GM10266 (cell line): ENCODE data around the gene RASAL1.

ENCODE experiments used
- DNase-seq: peaks from one replicate; pipeline ENCODE4 v3.0.0; 2012; ENCODE audit errors: extremely low spot score
- TF ChIP-seq, protein P1 (sequence below): IDR thresholded peaks from 2 replicates; pipeline ENCODE4 v1.5.1; 2012; ENCODE audit warnings: mild to moderate bottlenecking, low read depth; ENCODE audit not compliant: control insufficient read depth, insufficient read depth; ENCODE audit errors: missing control alignments

Gene RASAL1

DNA sequence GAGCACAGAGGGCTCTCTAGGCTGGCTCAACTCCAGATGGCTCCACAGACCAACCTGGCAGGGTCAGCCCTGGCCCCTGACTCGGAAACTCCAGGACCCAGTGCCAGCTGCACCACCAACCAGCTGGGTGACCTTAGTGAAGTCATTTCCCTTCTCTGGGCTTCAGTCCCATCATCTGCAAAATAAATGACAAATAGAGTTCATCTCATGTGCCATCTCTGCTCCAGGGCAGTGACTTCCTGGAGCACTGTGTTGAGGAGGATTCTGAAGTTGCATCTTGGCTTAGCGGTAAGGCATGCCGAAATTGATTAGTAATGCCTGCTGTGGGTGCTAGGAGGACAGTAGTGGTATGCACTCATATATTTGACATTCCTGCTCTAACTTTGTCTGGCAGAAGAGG is 47.5 kb downstream of the RASAL1 start:
- TF ChIP-seq, protein P1, sequence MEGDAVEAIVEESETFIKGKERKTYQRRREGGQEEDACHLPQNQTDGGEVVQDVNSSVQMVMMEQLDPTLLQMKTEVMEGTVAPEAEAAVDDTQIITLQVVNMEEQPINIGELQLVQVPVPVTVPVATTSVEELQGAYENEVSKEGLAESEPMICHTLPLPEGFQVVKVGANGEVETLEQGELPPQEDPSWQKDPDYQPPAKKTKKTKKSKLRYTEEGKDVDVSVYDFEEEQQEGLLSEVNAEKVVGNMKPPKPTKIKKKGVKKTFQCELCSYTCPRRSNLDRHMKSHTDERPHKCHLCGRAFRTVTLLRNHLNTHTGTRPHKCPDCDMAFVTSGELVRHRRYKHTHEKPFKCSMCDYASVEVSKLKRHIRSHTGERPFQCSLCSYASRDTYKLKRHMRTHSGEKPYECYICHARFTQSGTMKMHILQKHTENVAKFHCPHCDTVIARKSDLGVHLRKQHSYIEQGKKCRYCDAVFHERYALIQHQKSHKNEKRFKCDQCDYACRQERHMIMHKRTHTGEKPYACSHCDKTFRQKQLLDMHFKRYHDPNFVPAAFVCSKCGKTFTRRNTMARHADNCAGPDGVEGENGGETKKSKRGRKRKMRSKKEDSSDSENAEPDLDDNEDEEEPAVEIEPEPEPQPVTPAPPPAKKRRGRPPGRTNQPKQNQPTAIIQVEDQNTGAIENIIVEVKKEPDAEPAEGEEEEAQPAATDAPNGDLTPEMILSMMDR, result no peak
- no peak for DNase-seq

DNA sequence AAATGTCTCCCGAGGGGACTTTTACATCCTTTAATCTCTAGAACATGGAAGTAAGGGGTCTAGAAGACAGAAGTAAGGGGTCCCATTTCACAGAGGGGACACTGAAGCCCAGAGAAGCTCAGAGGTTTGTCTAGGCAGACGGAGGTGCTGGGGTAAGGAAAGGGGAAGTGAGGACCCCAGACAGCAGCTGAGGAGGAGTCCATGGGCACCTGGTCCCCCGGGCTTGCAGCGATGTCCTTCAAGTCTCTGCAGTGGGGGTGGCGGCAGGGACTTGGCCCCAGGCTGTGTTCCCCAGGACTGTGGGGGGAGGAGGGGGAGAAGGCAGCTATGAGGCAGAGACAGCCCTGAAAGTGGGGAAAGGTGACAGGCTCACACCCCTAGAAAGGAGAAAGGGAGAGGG is 48.4 kb downstream of the RASAL1 start:
- DNase-seq, result no peak
- TF ChIP-seq, protein P1, result no peak

DNA sequence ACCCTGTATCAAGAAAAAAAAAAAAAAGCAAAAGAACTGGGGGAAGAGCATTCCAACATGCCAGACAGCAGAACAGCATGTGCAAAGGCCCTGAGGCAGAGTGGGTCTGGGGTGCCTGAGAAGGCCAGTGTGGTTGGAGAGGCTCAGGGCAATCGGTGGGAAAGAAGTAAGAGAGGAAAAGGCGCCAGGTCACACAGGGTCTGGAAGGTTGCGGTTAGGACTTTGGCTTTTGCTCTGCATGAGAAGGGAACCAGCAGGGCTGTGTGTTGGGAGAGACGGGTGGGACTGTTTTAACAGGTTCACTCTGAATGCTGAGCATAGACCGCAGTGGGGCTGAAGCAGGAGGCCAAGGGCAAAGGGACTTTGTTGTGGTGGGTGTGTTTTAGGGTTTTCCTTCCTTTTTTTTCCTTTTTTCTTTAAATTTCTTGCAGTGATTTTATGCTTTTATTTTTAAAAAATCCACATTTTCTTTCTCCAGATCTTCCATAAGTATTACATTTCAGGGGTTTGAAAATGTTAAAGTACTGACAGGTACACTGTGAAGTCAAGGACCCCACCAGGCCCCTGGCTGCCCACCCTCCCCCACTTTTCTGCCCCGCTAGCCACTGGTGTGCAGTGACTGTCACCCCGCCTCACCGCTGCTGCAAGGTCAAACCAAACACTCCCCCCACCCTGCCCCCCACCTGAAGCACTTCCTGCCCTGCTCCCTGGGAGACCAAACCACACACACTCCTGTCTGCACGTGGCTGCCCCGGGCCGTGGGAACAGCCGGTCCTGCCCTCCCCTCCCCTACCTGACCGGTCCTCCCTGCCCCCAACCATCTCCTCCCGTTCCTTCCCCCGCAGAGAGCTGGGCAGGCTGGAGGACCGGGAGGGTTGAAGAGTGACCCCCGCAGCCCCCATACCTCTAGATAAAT is 49.1 kb downstream of the RASAL1 start:
- DNase-seq, result no peak
- TF ChIP-seq, protein P1, result no peak

DNA sequence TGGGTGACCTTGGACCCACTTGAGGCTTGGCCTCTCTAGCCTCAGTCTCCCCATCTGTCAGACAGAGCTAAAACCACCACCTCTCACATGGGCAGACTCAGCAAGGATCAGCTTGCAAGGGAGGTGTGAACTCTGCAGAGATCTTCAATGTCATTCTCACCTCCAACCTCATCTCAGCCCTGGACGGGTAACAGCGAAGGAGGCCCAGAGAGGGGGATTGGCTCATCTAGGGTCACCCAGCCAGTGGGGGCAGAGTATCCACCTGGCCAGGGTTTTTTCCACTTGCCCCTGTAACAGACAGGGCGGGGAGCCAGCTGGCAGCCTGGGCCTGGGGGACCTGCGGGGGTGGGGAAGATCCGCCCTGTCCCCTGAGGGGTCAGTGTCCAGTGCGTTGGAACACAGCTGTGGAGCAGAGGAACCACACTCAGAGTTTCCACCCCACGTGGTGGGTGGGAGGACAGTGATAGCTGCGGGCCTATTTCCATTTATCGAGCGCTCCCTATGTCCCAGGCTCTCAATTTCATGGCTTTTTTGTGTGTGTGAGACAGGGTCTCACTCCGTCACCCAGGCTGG is 51.6 kb downstream of the RASAL1 start:
- TF ChIP-seq, protein P1, result no peak
- DNase-seq, result no peak

DNA sequence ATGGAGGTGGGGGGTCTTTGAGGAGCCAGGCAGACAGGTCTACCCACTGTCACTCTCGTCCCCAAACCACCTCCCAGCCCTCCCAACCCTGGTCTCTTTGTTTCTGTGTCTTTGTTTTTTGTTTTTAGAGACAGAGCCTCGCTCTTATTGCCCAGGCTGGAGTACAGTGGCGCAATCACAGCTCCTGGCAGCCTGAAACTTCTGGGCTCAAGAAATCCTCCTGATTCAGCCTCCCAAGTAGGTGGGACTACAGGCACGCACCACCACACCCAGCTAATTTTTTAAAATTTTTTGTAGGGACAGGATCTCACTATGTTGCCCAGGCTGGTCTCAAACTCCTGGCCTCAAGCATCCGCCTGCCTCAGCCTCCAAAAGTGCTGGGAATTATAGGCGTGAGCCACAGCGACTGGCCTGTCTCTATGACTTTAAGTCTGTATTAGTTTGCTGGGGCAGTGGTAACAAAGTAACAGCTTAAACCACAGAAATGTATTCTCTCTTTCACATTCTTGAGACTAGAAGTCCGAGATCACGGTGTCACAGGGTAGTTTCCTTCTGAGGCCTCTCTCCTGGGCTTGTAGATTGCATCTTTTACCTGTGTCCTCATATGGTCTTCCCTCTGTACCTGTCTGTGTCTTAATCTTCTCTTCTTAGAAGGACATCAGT is 52.9 kb downstream of the RASAL1 start:
- peak; percentile 70 for DNase-seq
- TF ChIP-seq, protein P1, result no peak

DNA sequence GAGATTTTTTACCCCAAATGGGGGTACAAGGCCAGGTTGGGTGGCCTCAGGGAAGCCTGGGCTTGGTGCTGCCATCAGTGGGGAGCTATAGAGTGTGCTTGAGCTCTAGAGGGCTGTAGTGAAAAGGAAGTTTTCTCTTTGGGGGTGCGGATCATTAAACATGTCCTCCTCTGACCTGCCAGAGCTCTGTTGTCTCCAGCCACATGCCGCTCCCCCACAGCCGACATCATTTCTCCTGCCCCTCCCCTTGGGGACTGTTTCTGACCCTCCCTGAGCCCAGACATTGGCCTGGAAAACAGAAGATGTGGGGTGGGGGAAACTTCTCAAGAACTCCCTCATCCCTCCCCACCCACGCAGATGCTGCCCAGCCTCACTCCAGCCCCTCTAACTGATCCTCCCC is 53.7 kb downstream of the RASAL1 start:
- no peak for DNase-seq
- TF ChIP-seq, protein P1, result no peak
